HL-60 (cell line): ENCODE measurements around the gene OARD1.

Experiments used
- DNase-seq, 2 experiments: peaks; one replicate each; pipeline ENCODE4 v3.0.0-alpha.2; 2010 to 2020; ENCODE audit warnings: low read depth in 1 of 2, low spot score in 1 of 2
- H3K27ac ChIP-seq: fragments of 250-450 bp; sonication (Bioruptor Pico); replicated peaks from 2 replicates; pipeline ENCODE4 v1.5.1; 2020; ENCODE audit warnings: mild to moderate bottlenecking, moderate library complexity
- H3K27me3 ChIP-seq: fragments of 250-450 bp; sonication (Bioruptor Pico); 2 replicates; pipeline ENCODE4 v1.5.1; 2021; ENCODE audit warnings: mild to moderate bottlenecking, moderate library complexity; ENCODE audit not compliant: insufficient read depth, poor library complexity, severe bottlenecking
- H3K4me3 ChIP-seq: replicated peaks from 2 replicates; pipeline ENCODE4 v1.5.1; 2011; ENCODE audit warnings: mild to moderate bottlenecking, control low read depth, low read length; ENCODE audit not compliant: insufficient read depth
- CTCF ChIP-seq: IDR thresholded peaks from one replicate; pipeline ENCODE4 v1.5.1; 2011; ENCODE audit warnings: low read length, control low read depth, inconsistent platforms; ENCODE audit not compliant: insufficient read depth
- GABPA ChIP-seq: IDR thresholded peaks from 2 replicates; pipeline ENCODE4 v1.6.1; 2012; ENCODE audit warnings: low read depth
- POLR2AphosphoS5 ChIP-seq: IDR thresholded peaks from 2 replicates; pipeline ENCODE4 v1.6.1; 2012; ENCODE audit warnings: low read depth
- REST ChIP-seq: IDR thresholded peaks from 2 replicates; pipeline ENCODE4 v1.6.1; 2012; ENCODE audit warnings: low read depth; ENCODE audit not compliant: insufficient replicate concordance
- SPI1 ChIP-seq: IDR thresholded peaks from 2 replicates; pipeline ENCODE4 v1.6.1; 2012; ENCODE audit warnings: low read depth, mild to moderate bottlenecking, borderline replicate concordance

The OARD1 gene

GRCh38 chr6:41049955-41050354, 22.2 kb downstream of the OARD1 start:
- Histone ChIP-seq H3K27me3 (no peaks in the 10 kb centered on the region), H3K4me3 (no peak overlapping the region), H3K27ac (no peak overlapping the region)
- TF ChIP-seq POLR2AphosphoS5 (no peak), SPI1 (no peak), REST (no peak), GABPA (no peak), CTCF (no peak)
- no peak for DNase-seq

- Histone ChIP-seq H3K4me3 (no peak overlapping the region), H3K27ac (no peak overlapping the region), H3K27me3 (no peaks in the 10 kb centered on the region)
- DNase-seq = no peak
- TF ChIP-seq GABPA (no peak), CTCF (no peak), SPI1 (no peak), POLR2AphosphoS5 (no peak), REST (no peak)
Observed at GRCh38 chr6:41049521-41049920, 22.6 kb downstream of the OARD1 start.

DNA sequence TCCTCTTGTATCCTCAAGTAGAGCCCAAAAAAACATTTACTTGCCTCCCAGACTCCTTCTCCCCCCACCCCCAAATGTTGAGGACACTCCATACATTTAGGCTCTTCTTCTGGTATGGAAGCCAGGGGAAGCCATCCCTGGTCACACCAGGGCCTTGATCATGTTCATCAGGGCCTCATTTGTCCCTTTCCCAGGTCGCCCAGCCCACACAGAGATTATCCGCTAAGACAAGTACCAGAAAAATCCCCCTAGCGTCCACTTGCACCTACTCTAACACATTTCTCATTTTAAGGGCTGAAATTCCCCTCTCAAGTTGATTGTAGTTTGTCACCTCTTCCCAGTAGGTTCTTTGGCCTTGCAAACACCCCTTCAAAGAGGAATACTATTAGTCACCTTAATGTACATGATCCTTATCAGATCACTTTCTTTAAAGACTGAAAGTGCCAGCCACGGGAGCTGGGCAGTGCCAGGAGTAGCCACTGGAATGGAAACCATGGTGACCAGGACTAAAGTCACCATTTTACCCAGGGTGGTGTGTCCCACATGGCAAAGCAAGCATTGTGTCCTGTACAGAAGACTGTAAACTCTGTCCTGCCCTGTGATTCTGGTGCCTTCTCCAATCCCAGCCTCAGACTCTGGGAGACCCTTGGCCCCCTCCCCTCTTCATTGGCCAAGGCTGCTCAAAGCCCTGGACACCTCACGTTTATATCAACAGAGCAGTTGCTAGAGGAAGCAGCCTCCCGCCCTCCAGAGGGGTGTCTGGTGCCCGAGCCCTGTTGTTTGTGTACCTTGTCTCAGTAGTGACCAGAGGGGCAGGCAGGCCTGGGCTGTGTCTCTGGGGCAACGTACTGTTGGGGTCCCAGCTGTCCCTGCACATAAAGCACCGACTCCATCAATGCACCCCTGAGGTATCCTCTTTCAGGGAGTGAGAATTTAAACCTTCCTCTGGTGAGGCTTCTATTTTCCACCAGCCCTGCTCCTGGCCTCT, 24.1 kb downstream of the OARD1 start:
- Histone ChIP-seq H3K4me3 (no peak overlapping the region), H3K27me3 (no peaks in the 10 kb centered on the region), H3K27ac (no peak overlapping the region)
- no peak for TF ChIP-seq GABPA
- no peak for TF ChIP-seq POLR2AphosphoS5
- no peak for TF ChIP-seq SPI1
- no peak for TF ChIP-seq CTCF
- TF ChIP-seq REST = no peak
- DNase-seq = no peak
